HCT116 (cell line): ENCODE measurements around the gene INSR.

Experiments
- EZH2 ChIP-seq: fragments of 200-600 bp; sonication (generic); IDR thresholded peaks from 2 replicates; pipeline ENCODE4 v1.6.1; 2017; ENCODE audit warnings: antibody characterized with exemption, mixed run types
- ZFX ChIP-seq: fragments of 450-650 bp; IDR thresholded peaks from 2 replicates; pipeline ENCODE4 v1.6.1; 2017
- TF ChIP-seq, protein P1 (sequence below), 3 experiments: fragments of 200-600 bp in 1 of 3; sonication (generic) in 1 of 3; IDR thresholded peaks in 2 of 3; conservative IDR thresholded peaks in 1 of 3; 2 replicates each; pipeline ENCODE4 v1.5.1; 2012 to 2017; ENCODE audit warnings: low read depth in 2 of 3, low read length in 2 of 3, antibody characterized with exemption in 1 of 3, borderline replicate concordance in 1 of 3, control low read depth in 1 of 3, mild to moderate bottlenecking in 1 of 3, mixed read lengths in 1 of 3, mixed run types in 1 of 3, moderate library complexity in 1 of 3; ENCODE audit not compliant: insufficient read depth in 1 of 3

DNA sequence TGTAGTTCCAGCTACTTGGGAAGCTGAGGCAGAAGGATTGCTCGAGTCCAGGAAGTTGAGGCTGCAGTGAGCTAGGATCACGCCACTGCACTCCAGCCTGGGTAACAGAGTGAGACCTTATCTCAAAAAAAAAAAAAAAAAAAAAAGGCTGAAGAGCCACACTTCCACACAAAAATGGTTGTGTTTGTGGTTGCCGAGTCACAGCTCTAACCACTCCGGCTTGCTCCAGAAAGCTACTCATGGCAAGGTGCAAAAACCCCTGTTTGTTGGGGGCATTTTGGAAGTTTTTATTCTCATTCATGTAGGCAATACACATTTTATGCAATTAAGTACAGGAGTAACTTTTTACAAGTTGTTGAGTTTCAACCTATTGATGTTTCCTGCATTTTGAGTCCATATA lies 93.5 kb downstream of the INSR start:
- no peak for TF ChIP-seq EZH2
- TF ChIP-seq ZFX, result no peak
- TF ChIP-seq, protein P1, sequence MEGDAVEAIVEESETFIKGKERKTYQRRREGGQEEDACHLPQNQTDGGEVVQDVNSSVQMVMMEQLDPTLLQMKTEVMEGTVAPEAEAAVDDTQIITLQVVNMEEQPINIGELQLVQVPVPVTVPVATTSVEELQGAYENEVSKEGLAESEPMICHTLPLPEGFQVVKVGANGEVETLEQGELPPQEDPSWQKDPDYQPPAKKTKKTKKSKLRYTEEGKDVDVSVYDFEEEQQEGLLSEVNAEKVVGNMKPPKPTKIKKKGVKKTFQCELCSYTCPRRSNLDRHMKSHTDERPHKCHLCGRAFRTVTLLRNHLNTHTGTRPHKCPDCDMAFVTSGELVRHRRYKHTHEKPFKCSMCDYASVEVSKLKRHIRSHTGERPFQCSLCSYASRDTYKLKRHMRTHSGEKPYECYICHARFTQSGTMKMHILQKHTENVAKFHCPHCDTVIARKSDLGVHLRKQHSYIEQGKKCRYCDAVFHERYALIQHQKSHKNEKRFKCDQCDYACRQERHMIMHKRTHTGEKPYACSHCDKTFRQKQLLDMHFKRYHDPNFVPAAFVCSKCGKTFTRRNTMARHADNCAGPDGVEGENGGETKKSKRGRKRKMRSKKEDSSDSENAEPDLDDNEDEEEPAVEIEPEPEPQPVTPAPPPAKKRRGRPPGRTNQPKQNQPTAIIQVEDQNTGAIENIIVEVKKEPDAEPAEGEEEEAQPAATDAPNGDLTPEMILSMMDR (IDR thresholded peaks at IDR 0.05 in 2 of 3, conservative IDR thresholded peaks at IDR 0.05 in 1 of 3; ENCODE audit: borderline replicate concordance in 1 of 3, insufficient read depth in 1 of 3, low read depth in 2 of 3, low read length in 2 of 3), result no peak
